A204.1 (cell line): ENCODE results near the gene ZFAND3.

Experiments used
- FAIRE-seq: peaks from 2 replicates; lab custom pipeline; 2012; peaks lifted over from hg19 to GRCh38; lab: Jason Lieb, UNC

ZFAND3 gene

DNA sequence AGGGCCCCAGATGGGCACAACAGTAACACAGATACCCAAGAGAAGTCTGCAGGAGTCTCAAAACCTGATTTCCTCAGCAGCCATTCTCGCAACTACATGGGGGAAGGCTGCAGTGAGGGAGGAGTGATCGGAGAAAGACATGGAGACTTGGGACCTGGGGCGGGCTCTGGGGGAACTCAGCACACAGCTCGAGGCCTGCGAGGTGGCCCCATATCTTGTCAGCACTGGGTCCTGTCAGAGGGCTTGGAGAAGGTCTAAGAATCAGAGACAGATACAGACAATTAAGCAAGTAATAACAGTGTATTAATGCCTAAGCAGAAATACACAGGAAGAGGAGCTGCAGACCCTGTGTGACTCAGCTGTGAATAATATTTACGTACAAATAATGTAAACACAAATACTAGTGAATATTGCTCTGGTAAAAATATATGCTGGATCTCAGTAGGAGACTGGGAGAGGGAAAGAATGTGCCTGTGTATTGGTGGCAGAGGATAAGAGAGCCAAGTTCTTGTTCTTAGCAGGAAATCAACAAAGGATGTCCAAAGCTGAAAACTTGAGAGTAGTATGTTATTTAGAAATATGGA, 336.2 kb downstream of the ZFAND3 start:
- FAIRE-seq, result no peak

GRCh38 chr6:38156818-38157565, 337.5 kb downstream of the ZFAND3 start:
- no peak for FAIRE-seq

DNA sequence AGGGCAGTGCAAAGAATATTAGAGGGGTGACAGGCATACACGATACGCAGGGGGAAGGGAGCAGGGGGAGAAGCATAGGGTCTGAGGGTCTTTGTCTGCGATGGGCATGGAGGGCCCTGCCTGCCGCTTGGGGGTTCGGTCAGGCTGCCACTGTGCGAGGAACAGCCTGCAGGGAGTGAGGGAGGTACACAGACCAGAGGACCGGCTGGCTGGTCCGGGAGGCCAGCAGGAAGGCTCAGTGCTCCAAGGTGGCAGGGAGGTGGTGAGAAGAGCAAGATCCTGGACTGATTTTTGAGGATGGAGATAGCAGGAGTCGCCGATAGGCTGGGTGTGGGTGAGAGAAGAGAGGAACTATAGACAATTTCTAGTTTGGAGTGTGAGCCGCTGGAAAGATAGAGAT, 338.4 kb downstream of the ZFAND3 start:
- no peak for FAIRE-seq

GRCh38 chr6:38158762-38159350, 339.3 kb downstream of the ZFAND3 start:
- FAIRE-seq, result no peak

- FAIRE-seq, result no peak
Measured at GRCh38 chr6:38159596-38159995, 340.1 kb downstream of the ZFAND3 start.

DNA sequence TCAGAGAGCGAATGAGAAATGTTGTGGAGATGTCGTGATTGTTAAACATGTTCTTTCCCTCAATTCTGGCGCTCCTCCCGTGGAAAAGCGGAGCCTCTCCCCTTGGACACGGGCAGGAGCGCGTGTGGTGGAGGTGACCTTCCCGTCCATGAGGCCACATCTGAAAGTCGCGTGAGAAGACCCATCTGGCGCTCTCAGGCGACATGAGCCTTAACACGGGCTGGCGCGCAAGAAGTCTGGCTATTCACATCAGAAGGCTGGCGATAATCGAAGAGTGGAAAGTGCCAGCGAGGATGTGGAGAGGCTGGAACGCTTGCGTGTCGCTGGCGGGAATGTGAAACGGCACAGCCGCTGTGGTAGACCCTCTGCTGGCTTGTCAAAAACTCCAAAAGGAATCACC, 341.3 kb downstream of the ZFAND3 start:
- FAIRE-seq, result no peak

- FAIRE-seq, result no peak
Measured at GRCh38 chr6:38161331-38161730, 341.8 kb downstream of the ZFAND3 start.

- no peak for FAIRE-seq
Measured at GRCh38 chr6:38161754-38162492, 342.4 kb downstream of the ZFAND3 start.

GRCh38 chr6:38162493-38163185, 343.1 kb downstream of the ZFAND3 start:
- no peak for FAIRE-seq

- FAIRE-seq, result no peak
Measured at GRCh38 chr6:38163186-38164130, 343.9 kb downstream of the ZFAND3 start.

GRCh38 chr6:38164131-38164481, 344.6 kb downstream of the ZFAND3 start:
- FAIRE-seq, result no peak

DNA sequence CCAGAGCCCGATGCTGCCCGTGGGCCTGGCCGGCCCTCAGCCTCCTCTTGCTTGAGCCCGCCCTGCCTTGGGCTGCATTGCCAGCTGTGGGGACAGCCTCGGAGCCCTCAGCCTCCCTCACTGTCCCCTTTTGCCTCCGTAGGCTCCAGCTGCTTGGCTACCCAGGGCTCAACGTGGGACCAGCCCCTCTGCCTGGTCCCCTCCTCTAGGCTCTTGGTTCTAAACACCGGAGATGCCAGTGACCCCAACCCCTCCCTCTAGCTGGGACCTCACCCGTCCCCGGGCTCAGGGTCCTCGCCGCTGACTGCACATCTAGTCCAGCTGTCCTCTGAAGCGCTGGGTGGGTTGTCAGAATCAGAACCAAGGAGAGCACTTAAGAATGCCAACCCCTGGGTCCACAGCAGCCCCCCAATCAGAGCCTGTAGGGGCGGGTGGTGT, 345.2 kb downstream of the ZFAND3 start:
- FAIRE-seq, result no peak

- no peak for FAIRE-seq
Measured at GRCh38 chr6:38166411-38167240, 347.1 kb downstream of the ZFAND3 start.

GRCh38 chr6:38167598-38167997, 348.1 kb downstream of the ZFAND3 start:
- no peak for FAIRE-seq

DNA sequence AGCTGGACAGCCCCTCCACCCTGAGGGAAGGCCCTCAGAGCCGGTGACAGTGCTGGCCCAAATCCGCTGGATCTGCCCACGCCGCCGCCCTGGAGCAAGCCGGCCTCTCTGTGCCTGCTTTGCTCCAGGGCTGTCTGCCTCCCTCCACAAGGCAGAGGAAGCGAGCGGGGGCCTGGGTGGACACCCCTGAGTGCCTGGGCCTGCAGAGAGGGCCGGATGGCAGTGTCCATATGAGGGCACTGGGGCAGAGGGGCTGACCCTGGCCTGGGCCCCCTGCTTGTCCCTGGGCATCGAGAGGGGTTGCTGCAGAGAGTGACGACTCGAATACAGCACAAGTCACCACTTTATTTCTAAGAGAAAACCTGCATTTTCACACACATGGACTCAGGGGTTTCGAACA, 348.6 kb downstream of the ZFAND3 start:
- FAIRE-seq, result no peak

DNA sequence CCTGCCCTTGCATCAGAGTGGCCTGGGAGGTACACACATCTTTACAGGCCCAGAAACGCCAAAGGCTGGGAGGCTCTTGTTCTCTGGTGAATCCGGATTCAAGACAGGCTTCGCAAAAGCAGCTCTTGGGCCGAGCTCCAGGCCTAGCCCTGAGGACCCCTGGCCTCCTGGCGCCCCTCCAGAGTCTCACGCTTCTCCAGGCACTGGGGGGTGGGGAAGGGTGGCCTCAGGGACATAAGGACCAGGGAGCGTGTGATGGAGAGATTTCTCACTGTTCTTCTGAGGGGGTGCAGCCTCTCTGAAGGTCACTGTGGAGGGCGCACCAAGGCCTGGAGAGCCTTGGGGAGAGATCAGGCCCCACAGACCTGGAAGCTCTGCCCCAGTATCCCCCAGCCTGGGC, 349.2 kb downstream of the ZFAND3 start:
- no peak for FAIRE-seq

GRCh38 chr6:38169221-38169976, 349.9 kb downstream of the ZFAND3 start:
- FAIRE-seq, result no peak

GRCh38 chr6:38169977-38170526, 350.5 kb downstream of the ZFAND3 start:
- FAIRE-seq, result no peak

DNA sequence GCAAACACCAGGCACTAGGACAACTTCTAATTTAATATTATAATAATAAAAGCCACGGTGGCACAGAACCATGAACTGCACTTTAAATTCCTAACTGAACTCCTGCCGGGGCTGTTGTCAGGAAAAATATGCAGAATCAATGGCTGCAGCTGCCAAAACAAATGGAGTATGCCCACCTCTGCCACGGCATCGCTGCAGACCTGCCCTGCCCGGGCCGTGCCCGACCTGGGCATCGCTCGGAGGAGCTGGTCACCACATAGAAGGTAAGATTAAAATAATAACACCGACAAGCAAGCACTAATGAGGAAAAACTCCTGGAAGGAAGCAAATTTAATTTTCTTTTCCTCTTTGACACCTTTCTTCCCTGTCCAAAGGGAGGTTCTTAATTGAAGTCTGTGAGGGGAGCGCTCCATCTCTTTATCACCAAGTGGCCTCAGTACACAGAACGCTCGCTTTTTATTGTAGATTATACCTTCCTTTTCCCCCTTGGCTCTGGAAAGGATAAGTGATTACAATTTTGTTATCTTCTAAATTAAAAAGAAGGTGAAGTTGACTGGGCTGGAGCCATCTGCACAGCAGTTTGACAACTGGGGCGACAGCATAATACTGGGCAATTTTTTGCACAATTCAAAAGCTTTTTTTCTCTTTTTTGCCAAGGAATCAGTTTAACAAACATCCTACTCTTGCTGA, 351.3 kb downstream of the ZFAND3 start:
- no peak for FAIRE-seq
